CD4-positive, alpha-beta T cell treated with Interferon gamma for 1 hour (primary cell): ENCODE results near the gene FAR2.
"Not testable (repeated sequence)": the region's sequence is repeated elsewhere in the genome, so short reads cannot be mapped to it uniquely, and the experiment has no call there.

Source experiments
- DNase-seq: peaks from one replicate; pipeline ENCODE4 v3.0.0-alpha.2; 2020

The FAR2 gene

DNA sequence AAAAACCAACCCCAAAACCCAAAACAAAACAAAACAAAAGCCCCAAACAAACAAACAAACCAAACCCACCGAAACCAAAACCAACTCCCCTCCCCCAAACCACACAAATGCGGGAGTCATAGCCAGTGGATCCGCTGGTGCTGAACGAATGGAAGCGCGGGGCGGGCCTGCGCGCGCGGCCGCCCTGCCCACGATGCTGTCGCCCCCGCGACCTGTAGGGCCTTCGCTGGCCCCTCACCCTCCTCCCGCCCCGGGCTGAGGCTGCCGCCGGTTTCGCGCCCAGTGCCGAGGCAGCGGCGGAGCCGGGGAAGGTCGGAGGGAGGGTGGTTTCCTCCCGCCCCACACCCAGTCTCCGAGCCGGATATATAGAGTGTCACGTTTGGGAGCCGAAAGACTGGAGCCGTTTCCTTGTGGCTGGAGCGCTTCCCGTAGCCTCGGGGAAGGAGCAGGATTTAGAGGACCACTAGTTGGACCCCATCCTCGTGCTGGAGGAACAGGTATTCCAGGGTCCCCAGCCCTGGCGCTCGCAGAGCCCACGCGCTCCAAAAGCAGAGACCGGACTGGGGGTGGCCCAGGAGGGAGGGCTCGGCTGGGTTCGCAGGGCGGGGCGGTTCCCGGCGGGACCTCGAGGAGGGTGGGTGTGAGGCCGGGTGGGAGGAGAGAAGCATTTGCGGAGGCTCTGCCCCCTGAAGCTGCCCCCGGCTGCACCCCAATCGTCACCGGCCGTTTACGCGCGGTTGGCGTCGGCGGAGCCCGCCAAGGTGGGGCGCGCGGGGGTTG is at the start of gene FAR2:
Gene FAR2 (plus strand): TSS at position 368 of the 780 bp plus-strand sequence. CDS start 121,172 bp downstream, outside the sequence.
- DNase-seq, result peak; percentile 36

DNA sequence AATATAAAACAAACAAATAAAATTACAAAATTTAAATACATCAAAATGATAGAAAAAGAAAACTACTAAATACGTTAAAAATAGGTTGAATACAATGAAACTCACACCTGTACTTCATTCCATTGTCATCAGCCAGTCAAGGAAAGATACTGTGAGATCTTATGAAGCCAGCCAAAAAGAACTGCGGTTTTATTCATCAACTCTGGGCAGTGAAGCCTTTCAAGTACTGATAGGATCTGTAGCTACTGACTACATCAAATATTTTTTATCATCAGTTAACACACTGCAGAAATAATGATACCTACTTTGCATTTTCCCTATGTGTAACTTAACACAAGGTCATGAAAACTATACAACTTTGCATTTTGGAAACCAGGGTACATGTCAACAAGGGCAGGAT is 46.3 kb upstream of the FAR2 start:
- no peak for DNase-seq

DNA sequence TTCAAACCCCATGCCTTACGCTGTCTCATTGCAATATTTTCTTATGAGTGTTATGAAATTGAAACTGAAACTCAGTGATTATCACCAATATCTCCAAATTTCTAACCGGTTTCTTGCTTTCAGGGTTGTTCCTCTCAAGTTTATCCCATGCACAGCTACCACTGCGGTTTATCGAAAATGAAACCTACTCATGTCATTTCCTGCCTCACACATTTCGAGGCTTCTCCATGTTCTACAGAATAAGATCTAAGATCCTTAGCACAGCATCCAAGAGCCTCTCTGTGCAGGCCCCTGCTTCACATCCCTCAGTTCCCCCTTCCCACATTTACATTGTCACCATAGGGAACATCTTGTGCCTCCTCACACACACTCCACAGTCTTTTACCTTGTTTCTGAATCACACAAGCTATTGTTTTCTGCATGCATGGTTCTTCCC is 45.5 kb upstream of the FAR2 start:
- peak; percentile 33 for DNase-seq

DNA sequence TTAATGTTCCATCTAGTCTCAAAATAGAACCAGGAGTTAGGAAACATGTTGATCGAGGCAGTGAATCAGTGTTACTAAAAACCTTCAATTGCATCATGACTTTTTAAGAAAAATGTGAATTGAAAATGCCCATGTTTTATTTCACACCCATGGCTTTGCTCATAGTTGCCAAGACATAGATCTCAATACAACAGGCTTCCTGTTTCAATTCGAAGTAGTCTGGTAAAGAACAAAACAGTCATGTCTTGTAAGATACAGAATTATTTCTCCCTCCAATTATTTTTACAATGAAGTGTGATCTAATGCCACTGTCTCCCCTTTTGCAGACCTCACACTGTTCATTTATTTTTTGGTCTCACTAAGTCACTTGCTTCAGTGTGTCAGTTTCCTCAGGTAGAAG is 44.6 kb upstream of the FAR2 start:
- DNase-seq, result no peak

DNA sequence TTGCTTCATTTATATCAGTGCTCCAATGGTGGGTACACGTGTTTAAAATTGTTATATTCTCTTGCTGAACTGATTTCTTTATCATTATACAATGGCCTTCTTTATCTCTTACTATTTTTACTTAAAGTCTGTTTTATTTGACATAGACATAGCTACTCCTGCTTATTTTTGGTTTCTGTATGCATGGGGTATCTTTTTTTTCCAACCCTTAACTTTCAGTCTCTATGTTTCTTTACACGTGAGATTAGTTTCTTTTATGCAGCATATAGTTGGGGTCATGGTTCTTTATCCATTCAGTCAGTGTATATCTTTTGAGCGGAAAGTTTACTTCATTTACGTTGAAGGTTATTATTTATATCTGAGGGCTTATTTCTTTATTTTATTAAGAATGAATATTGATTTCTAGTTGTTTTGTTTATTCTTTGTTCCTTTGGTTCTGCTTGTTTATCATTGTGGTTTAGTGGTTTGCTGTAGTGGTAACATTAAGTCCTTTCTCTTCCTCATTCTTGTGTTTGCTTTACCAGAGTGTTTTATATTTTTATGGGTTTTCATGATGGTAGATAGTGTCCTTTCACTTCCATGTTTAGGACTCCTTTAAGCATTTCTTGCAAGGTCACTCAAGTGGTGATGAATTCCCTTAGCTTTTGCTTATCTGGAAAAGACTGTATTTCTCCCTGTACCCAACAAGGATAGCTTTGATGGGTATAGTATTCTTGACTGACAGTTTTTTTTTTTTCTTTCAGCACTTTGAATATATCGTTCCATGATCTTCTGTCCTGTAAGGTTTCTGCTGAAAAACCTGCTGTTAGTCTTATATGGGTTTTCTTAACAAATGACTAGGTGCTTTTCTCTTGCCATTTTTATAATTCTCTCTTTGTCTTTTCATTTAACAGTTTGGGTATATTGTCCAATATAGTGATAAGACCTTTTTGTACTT is 38.3 kb upstream of the FAR2 start:
- DNase-seq, result no peak

DNA sequence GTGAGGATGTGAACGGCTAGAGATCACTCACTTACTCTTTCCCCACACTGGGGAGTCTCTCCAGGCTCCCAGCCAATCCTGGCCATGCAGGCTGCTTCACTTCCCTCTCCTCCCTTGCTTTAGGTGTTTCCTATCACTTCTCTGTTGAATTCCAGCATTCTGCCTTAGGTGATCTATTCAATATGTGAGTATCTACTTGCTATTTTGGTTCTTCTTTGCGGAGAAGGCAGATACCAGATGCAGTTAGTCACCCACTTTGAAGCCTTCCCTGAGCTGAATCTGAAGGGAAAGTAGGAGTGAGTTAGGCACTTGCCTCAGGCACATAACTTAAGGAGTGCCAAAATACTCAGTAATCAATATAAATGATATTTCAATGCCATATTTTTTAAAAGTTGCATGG is 36.0 kb upstream of the FAR2 start:
- DNase-seq, result no peak

DNA sequence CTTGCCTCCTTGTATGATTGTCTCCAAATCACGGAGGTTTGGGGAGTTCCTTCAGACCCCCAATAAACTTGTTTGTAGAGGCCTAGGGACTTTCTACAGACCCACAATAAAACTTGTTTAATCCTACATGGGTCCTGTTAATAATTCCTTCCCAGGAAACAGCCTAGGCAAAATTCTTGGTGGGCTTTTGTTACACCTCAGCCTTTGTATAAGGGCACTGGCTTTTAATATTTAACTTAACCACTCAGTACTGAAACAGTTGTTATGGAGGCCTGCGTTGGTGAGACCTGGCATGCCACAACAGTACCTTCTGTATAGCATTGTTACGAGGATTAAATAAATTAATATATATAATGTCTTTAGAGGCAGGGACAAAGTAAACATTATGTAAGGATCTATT is 32.7 kb upstream of the FAR2 start:
- no peak for DNase-seq

DNA sequence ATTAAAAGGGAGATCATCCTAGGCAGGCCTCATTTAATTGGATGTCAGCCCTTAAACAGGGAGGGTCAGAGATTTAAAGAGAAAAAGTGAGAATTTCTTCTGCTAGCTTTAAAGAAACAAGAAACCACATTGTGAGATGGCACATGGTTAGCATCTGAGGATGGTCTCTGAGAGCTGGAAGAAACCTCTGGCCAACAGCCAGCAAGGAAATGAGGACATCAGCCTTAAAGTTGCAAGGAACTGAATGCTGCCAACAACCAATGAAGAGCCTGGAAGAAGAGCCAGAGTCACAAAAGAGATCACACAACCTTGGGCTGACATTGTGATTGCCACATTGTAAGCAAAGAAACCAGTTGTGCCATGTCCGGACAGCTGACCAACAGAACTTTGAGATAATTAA is 17.5 kb upstream of the FAR2 start:
- no peak for DNase-seq

DNA sequence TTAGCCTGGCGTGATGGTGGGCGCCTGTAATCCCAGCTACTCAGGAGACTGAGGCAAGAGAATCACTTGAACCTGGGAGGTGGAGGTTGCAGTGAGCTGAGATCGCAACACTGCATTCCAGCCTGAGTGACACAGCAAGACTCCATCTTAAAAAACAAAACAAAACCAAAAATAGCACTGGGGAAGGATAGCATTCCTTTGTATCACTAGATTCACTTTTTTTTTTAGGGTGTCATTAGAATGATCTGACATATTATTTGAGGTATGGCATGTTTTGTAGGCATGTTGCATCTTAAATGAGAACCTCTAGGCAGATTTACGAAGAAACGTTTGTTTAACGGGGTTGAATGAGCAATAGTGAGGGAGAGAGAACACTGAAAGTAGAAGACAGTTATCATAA is 16.8 kb upstream of the FAR2 start:
- DNase-seq, result no peak

DNA sequence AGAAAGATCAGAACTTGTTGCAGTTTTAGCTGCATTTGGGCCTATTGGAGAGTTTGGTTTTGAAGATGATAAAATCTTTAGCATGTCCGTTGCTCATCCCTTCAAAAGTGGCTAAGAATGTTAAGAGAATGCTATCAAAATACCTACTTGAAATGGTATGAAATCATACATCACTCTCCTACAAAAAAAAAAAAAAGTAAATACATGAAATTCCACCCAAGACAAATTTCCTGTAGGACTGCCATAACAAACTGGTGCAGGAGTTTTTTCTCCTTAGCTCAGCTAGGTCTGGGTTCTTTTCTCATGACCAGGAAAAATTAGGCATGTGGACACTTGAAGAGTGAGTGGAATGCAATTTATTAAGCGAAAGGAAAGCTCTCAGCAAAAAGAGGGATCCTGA is 15.9 kb upstream of the FAR2 start:
- DNase-seq, result no peak

DNA sequence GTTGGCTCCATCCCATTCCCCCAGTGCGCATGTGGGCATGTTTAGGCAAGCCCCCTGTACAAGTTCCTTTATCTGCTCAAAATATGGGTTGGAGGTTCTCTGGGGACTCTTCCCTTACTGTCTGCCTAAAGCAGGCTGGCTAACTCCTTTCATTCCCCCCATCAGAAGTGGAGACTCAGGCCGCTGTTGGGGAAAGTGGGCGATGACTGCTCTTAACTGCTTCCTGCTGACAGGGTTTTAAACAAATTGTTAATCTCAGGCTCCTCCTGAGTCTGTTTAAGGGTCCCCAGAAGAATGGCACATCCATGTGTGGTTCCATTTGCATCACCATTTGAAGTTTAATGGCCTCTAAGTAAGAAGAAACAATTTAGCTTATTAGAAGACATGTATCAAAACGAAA is 15.4 kb upstream of the FAR2 start:
- DNase-seq, result no peak

DNA sequence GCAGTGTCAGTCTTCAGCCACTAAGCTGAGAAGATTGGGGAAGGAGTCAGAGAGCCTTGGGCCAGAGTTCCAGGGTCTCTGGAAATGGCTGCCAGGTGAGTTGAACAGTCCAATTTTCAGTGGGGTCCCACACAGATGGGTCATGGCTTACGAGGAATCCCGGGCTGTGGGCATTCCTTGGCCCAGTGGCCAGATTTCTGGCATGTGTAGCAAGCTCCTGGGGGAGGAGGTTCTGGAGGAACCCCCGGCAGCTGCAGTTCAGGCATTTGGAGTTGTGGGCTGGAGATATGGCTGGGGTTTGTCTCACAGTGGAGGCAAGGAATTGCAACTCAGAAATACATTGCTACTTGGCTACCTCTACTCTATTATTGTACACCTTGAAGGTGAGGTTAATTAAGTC is 10.8 kb upstream of the FAR2 start:
- not testable (repeated sequence) for DNase-seq

DNA sequence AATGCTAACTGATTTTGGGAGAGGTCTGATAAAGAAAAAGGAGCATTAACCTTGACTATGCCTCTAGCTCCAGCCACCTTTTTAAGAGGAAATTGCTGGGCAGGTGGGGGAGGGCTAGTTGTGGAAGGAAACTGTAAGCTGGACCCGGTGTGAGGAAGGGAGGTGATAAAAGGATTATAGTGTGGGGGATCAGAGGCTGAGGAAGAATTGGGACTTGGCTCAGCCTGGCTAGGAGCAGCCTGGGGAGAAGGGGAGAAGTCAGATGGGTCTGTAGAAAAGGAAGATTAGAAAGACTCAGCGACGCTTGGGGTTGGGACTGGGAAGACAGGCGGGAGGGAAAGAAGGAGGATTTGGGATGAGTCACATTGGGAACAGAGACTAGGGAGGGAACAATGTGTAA is 10.2 kb upstream of the FAR2 start:
- not testable (repeated sequence) for DNase-seq

DNA sequence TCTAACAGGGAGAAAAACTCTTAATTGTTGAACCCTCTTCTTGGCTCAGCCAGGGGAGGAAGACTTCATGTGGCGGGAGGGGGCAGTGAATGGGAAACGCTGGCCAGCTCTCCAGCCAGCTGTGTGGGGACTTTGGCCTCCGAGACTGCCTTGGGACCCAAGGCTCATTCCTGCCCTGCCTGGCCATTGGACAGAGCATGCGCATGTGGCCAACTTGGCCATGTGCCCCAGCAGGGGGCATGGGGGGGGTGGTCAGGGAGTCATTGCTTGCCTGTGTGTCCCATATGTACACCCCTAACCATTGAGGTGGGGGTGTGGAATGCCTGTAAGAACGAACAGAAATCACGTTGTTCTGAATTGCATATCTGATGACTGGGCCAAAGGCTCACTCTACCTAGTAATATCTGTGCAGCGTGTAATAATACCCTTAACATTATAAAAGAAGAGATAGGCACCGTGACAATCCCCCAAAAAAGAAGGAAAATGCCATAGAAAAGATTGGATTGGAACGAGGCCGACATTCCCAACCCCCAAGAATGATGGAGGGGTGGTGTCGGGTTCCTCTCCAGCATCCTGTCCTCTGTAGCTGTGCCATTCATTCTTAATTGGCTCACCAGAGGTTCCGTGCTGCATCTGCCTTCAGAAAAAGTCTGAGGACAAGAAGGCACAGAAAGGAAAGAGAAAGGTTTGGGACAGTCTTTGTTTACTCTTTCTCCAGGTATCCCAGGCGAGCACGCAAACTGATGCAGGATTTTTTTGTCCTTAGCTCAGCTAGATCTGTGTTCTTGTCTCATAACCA is 3.5 kb upstream of the FAR2 start:
- no peak for DNase-seq

DNA sequence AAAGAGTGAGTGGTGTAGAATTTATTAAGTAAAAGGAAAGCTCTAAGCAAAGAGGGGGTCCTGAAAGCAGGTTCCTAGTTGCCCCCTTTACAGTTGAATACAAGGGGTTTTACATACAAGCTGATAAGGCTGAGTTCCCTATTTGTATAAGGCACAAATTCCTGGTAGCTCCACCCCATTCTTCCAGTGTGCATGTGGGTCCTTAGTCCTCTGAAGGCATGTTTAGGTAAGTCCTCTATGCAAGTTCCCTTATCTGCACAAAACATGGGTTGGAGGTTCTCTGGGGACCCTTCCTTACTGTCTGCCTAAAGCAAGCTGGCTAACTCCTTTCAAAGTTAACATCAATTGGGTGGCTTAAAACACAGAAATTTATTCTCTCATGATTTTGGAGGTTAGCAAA is 2.9 kb upstream of the FAR2 start:
- DNase-seq, result no peak

DNA sequence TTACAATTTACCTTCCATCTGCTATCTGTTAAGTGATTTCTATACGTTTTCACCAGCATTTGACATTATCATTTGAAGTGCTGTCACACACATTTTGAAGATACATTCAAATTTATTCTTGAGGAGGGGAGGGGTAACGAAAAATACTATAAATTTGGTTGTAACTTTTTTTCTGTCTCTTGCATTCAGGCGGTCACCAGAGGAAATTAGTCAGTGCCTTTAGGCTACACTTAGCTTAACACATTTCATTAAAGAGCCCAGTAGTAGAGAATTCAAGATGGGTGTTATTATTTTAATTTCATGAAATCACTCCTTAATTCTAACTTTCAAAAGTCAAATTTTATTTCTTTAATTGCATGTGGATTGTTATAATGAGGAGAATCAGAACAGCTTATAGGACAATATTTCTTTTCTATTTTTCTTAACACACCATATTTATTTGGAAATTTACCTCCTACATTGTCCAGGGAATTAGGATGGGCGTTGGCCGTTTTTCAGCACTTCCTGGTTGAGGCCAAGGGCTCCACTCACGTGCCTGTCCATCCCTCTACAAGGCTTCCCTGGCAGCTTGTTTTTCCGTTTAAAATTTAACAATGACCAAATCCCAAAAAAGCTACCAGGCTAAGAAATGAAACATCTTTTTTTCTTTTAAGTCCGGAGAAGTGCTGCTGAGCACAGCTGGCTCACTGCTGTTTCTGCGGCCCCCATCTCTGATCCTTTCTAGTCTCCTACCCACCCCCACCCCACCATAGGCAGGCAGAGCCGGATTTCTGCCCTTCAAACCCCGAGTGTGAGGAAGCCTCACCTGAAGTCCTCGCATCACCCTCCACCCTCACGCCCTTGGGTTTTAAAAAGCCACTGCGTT is 1.1 kb upstream of the FAR2 start:
- DNase-seq, result no peak

DNA sequence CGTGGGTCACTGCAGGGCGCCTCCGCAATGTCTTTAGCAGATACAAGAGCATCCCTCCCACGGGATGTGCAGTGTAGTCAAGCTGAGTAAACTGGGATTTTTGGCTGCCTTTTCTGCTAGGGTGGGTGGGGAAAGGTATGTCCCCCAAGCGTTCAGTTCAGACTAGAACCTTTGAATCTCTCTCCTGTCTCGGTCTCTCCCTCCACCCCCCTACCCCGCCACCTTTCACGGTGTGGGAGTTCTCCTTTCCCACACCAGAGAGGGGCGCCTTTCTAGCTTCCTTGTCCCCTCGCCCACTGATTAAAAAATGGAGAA is 525 bp upstream of the FAR2 start:
- DNase-seq, result no peak

DNA sequence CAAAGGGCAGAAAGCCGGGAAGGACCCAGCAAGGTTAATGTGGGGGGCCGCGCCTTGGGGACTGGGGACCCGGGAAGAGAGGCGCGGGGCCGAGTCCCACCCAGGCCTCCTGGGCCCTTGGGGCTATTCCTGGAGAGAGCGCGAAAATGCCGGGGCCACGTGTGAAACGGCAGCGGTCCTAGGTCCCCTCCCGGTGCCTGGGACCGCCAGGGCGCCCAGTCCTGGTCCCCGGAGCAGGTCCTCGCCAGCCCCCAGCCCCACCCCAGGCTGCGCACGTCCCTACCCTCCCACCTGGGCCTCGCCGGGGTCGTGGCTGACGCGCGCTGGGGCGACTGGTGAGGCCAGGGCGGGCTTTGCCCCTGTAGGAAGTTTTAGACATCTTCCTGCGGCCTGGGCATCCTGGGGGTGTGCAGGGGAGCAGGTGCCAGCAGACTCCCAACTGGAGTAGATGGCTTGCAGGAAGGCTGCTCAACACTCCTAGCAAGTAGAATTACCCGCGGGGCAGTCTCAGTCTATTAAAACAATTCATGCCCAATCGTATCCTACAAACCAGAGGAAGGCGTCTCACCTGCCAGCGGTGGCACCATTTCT is 708 bp downstream of the FAR2 start:
- no peak for DNase-seq

DNA sequence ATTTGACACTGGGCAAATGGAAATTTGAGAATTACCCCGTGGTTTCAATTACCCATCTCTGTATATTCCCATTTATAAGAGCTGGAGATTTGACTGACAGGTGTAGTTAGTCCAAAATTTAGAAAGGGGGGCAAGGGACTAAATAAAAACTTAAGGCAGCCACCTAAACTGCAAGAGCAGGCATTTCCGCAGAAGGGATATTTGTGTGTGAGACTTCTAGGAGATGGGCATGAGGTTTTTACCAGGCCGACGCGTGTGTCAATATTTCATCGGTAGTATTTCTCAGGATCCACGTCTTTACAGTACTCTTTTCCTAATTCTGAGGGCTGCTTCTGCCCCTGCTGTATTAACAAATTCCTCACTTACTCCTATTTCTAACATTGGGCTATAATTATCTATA is 1.4 kb downstream of the FAR2 start:
- no peak for DNase-seq

DNA sequence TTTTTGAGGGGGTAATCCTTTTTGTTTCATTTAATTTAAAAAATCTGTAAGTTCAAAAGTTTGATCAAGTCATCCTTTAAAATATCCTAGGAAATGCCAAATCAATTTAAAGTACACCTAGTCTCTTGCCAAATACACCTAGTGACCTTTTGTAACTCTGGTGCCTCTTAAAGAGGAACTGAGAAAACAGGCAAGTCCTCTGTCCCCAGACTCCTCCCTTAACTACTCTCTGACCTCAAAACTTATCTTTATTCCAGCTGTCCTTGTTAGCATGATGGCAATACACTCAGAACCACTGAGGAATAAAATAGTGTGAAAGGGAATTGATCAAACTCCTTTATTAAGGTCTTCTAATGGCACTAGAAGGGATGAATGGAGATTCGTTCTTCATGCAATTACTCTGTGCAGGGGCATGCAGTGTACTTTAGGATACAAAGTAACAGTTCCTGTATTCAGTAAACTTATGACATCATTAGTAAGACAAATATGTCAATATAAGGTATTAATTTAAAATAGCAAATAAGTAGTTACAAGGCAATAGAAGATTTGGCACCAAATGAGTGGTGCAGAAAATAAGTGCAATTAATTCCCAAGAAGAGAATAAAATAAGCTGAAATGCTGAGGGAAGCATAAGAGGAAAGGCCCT is 3.3 kb downstream of the FAR2 start:
- DNase-seq, result no peak

DNA sequence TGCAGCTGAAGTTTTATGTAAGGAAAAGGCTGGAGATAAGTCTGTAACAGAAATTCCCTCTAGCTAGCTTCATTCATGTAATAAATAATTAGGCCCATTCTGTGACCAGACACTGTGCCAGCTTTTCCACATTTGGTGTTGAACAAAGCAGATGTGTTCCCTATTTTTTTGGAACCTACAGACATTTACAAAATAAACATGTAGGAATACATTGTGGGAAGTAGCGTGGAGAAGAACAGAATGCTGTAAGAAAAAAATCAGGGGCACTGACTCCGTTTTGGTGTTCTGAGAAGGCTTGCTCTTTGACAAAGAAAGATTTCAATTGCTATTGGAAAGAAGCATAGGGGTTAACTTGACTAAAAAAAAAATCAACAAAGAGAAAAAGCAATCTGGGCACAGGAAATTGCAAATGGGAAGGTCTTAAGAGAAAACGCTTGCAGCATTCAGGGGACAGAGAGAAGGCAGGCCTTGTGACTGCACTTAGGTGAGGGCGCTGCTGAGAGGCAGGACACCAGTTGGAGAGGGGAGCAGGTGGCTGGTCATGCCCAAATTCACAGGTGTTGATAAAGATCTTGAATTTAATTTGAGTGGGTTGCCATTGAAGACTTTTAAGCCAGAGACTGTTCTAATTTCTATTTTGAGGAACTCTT is 4.0 kb downstream of the FAR2 start:
- DNase-seq, result no peak
